NCI-H1048 (cell line): ENCODE measurements around the gene FAM3D.
"Not testable (repeated sequence)": the region's sequence is repeated elsewhere in the genome, so short reads cannot be mapped to it uniquely, and the experiment has no call there.

Source experiments
- DNase-seq: peaks from one replicate; lab custom pipeline; 2025; lab: John Stamatoyannopoulos, UW

Gene FAM3D

GRCh38 chr3:58666683-58667082 lies at the start of gene FAM3D:
Gene FAM3D (minus strand): TSS chr3:58666774. CDS start chr3:58655563, 11,211 bp downstream.
- no peak for DNase-seq

GRCh38 chr3:58713715-58714401 lies 47.3 kb upstream of the FAM3D start:
- no peak for DNase-seq

- no peak for DNase-seq
These were observed 45.3 kb upstream of the FAM3D start for GRCh38 chr3:58711871-58712270.

GRCh38 chr3:58708983-58709382 lies 42.4 kb upstream of the FAM3D start:
- not testable (repeated sequence) for DNase-seq

GRCh38 chr3:58708116-58708791 lies 41.7 kb upstream of the FAM3D start:
- no peak for DNase-seq

- DNase-seq, result no peak
These were observed 40.9 kb upstream of the FAM3D start for GRCh38 chr3:58707390-58707930.

- DNase-seq, result no peak
These were observed 40.0 kb upstream of the FAM3D start for GRCh38 chr3:58706395-58707167.

- no peak for DNase-seq
These were observed 38.2 kb upstream of the FAM3D start for GRCh38 chr3:58704745-58705144.

- not testable (repeated sequence) for DNase-seq
These were observed 37.7 kb upstream of the FAM3D start for GRCh38 chr3:58704304-58704703.

GRCh38 chr3:58698246-58698645 lies 31.7 kb upstream of the FAM3D start:
- DNase-seq, result no peak

GRCh38 chr3:58697561-58697960 lies 31.0 kb upstream of the FAM3D start:
- no peak for DNase-seq

GRCh38 chr3:58696813-58697212 lies 30.2 kb upstream of the FAM3D start:
- not testable (repeated sequence) for DNase-seq

GRCh38 chr3:58696093-58696492 lies 29.5 kb upstream of the FAM3D start:
- DNase-seq, result no peak

GRCh38 chr3:58695284-58695683 lies 28.7 kb upstream of the FAM3D start:
- DNase-seq, result not testable (repeated sequence)

- DNase-seq, result no peak
These were observed 27.6 kb upstream of the FAM3D start for GRCh38 chr3:58693940-58694850.

- DNase-seq, result no peak
These were observed 25.9 kb upstream of the FAM3D start for GRCh38 chr3:58692484-58692883.

- no peak for DNase-seq
These were observed 25.4 kb upstream of the FAM3D start for GRCh38 chr3:58691997-58692396.

- no peak for DNase-seq
These were observed 23.9 kb upstream of the FAM3D start for GRCh38 chr3:58690490-58690889.

- no peak for DNase-seq
These were observed 22.0 kb upstream of the FAM3D start for GRCh38 chr3:58688574-58688973.

- no peak for DNase-seq
These were observed 20.3 kb upstream of the FAM3D start for GRCh38 chr3:58686847-58687246.

GRCh38 chr3:58685641-58686040 lies 19.1 kb upstream of the FAM3D start:
- DNase-seq, result no peak

GRCh38 chr3:58683466-58683865 lies 16.9 kb upstream of the FAM3D start:
- DNase-seq, result no peak
